ENCODE data around the gene KLHDC7A. TPM values are rescaled to one million over a fixed set of nuclear protein-coding genes. Genes with fewer than 3 reads are reported as not detected.

Gene KLHDC7A
- total RNA-seq, 2 donors from 2014 or later: 4.4 to 7.2 TPM

DNA sequence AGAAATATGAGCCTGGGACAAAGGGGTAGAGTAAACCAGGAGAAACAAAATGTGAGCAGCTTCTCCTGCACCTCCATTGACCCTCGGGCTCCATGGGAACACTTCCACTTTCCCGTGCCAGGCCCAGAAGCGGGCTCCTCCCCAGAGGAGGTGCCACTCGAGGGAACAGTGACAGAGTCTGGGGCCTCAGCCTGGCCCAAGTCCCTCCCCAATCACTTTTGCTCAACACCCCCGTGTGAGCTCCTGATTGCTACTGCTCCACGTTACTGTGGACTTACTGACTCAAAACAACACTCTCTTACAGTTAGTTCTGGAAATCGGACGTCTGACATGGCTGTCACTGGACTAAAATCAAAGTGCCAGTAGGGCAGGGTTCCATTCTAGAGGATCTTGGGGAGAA is 17.7 kb upstream of the KLHDC7A start:
- Mint-ChIP-seq H3K4me3 (no peak overlapping the region), H3K27ac (no peak overlapping the region), H3K9me3 (peaks cover 5% of the 10 kb centered on the region), H3K36me3 (ENCODE audit: low read depth) (no peaks in the 10 kb centered on the region), H3K27me3 (ENCODE audit: insufficient read depth) (peaks cover 5% of the 10 kb centered on the region), H3K4me1 (no peaks in the 10 kb centered on the region)
- Histone ChIP-seq H3K36me3 (ENCODE audit: control insufficient read depth, insufficient read depth, low read length) (no peaks in the 10 kb centered on the region), H3K27me3 (ENCODE audit: control insufficient read depth, insufficient read depth, low read length, poor library complexity, severe bottlenecking) (peaks cover 4% of the 10 kb centered on the region), H3K4me3 (ENCODE audit: low read length) (no peak overlapping the region), H3K27ac (ENCODE audit: low read depth, low read length) (no peak overlapping the region), H3K4me1 (ENCODE audit: control insufficient read depth, insufficient read depth, low read length) (peaks cover 3% of the 10 kb centered on the region), H3K9ac (ENCODE audit: extremely low read depth, low read length, poor library complexity, severe bottlenecking) (no peak overlapping the region), H3K9me3 (ENCODE audit: control insufficient read depth, low read length) (no peaks in the 10 kb centered on the region)
- TF ChIP-seq, protein P1, sequence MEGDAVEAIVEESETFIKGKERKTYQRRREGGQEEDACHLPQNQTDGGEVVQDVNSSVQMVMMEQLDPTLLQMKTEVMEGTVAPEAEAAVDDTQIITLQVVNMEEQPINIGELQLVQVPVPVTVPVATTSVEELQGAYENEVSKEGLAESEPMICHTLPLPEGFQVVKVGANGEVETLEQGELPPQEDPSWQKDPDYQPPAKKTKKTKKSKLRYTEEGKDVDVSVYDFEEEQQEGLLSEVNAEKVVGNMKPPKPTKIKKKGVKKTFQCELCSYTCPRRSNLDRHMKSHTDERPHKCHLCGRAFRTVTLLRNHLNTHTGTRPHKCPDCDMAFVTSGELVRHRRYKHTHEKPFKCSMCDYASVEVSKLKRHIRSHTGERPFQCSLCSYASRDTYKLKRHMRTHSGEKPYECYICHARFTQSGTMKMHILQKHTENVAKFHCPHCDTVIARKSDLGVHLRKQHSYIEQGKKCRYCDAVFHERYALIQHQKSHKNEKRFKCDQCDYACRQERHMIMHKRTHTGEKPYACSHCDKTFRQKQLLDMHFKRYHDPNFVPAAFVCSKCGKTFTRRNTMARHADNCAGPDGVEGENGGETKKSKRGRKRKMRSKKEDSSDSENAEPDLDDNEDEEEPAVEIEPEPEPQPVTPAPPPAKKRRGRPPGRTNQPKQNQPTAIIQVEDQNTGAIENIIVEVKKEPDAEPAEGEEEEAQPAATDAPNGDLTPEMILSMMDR (conservative IDR thresholded peaks at IDR 0.05): no peak
- no peak for DNase-seq
- WGBS, 2 experiments (ENCODE audit: insufficient coverage in 1 of 2, insufficient read length in 1 of 2): 92 to 93% methylated on average over 8 of the region's 8 CpGs

- no peak overlapping the region for H3K27ac Mint-ChIP-seq
- WGBS, 2 experiments (ENCODE audit: insufficient coverage in 1 of 2, insufficient read length in 1 of 2): 82 to 87% methylated on average over 3 to 6 of the region's 6 CpGs
These were observed 16.6 kb upstream of the KLHDC7A start for GRCh38 chr1:18463984-18464664.

GRCh38 chr1:18464665-18465050 is 16.1 kb upstream of the KLHDC7A start:
- Mint-ChIP-seq H3K36me3 (ENCODE audit: low read depth) (no peaks in the 10 kb centered on the region), H3K27ac (no peak overlapping the region)

More at GRCh38 chr1:18463984-18464664, 16.6 kb upstream of the KLHDC7A start:
- Histone ChIP-seq H3K9ac (ENCODE audit: extremely low read depth, low read length, poor library complexity, severe bottlenecking) (no peak overlapping the region), H3K36me3 (ENCODE audit: control insufficient read depth, insufficient read depth, low read length) (no peaks in the 10 kb centered on the region), H3K27ac (ENCODE audit: low read depth, low read length) (no peak overlapping the region), H3K4me1 (ENCODE audit: control insufficient read depth, insufficient read depth, low read length) (peaks cover 3% of the 10 kb centered on the region), H3K27me3 (ENCODE audit: control insufficient read depth, insufficient read depth, low read length, poor library complexity, severe bottlenecking) (peaks cover 2% of the 10 kb centered on the region), H3K4me3 (ENCODE audit: low read length) (no peak overlapping the region), H3K9me3 (ENCODE audit: control insufficient read depth, low read length) (no peaks in the 10 kb centered on the region)
- Mint-ChIP-seq H3K4me1 (no peaks in the 10 kb centered on the region), H3K36me3 (ENCODE audit: low read depth) (no peaks in the 10 kb centered on the region), H3K4me3 (no peak overlapping the region), H3K9me3 (peaks cover 7% of the 10 kb centered on the region), H3K27me3 (ENCODE audit: insufficient read depth) (no peaks in the 10 kb centered on the region)
- DNase-seq: peak; percentile 39
- TF ChIP-seq, protein P1 (conservative IDR thresholded peaks at IDR 0.05): no peak

More at GRCh38 chr1:18464665-18465050, 16.1 kb upstream of the KLHDC7A start:
- H3K27me3 ChIP-seq (ENCODE audit: control insufficient read depth, insufficient read depth, low read length, poor library complexity, severe bottlenecking): no peaks in the 10 kb centered on the region
- H3K4me1 ChIP-seq (ENCODE audit: control insufficient read depth, insufficient read depth, low read length): peaks cover 3% of the 10 kb centered on the region
- no peak overlapping the region for H3K27ac ChIP-seq (ENCODE audit: low read depth, low read length)
- Mint-ChIP-seq H3K4me1 (no peaks in the 10 kb centered on the region), H3K9me3 (peaks cover 7% of the 10 kb centered on the region), H3K27me3 (ENCODE audit: insufficient read depth) (no peaks in the 10 kb centered on the region), H3K4me3 (no peak overlapping the region)
- no peak overlapping the region for H3K4me3 ChIP-seq (ENCODE audit: low read length)
- H3K9ac ChIP-seq (ENCODE audit: extremely low read depth, low read length, poor library complexity, severe bottlenecking): no peak overlapping the region
- no peak for DNase-seq
- no peaks in the 10 kb centered on the region for H3K9me3 ChIP-seq (ENCODE audit: control insufficient read depth, low read length)
- H3K36me3 ChIP-seq (ENCODE audit: control insufficient read depth, insufficient read depth, low read length): no peaks in the 10 kb centered on the region
- 81 to 83% methylated on average over 6 to 8 of the region's 8 CpGs for WGBS, 2 experiments (ENCODE audit: insufficient coverage in 1 of 2, insufficient read length in 1 of 2)
- TF ChIP-seq, protein P1 (conservative IDR thresholded peaks at IDR 0.05): no peak

Measured in endodermal cell (in vitro differentiated cells).